H1 (cell line): Measurements from ENCODE around the gene KRT13. TPM values are rescaled to one million over a fixed set of nuclear protein-coding genes. Genes with fewer than 3 reads are reported as not detected.

Experiments used
- CTCF ChIA-PET: fragments of 300-600 bp; sonication (Branson Sonifier 250); formaldehyde crosslinking; loops from one replicate; lab custom pipeline; 2021; ENCODE audit not compliant: partially characterized antibody; lab: Charles Lee
- POLR2A ChIA-PET: fragments of 300-600 bp; sonication (Branson Sonifier 250); formaldehyde crosslinking; loops from one replicate; lab custom pipeline; 2021; ENCODE audit warnings: inconsistent platforms; ENCODE audit not compliant: partially characterized antibody; lab: Charles Lee
- DNase-seq, 2 experiments: peaks; one replicate each; pipeline versions ENCODE4 v3.0.0 to v3.0.0-alpha.2; 2010 to 2022; ENCODE audit warnings: low spot score in 2 of 2, low read depth in 1 of 2, mixed read lengths in 1 of 2
- FAIRE-seq: peaks from 2 replicates; lab custom pipeline; 2011; peaks lifted over from hg19 to GRCh38; lab: Jason Lieb, UNC
- H2AFZ ChIP-seq: 2 replicates; pipeline ENCODE4 v1.8.1; 2012; ENCODE audit warnings: low read length, inconsistent platforms
- H2AK5ac ChIP-seq: 2 replicates; pipeline ENCODE4 v1.6.1; 2013; ENCODE audit warnings: low read depth, low read length
- H2BK120ac ChIP-seq: replicated peaks from 2 replicates; pipeline ENCODE3; 2013; ENCODE audit warnings: low read depth, low read length, inconsistent platforms
- H2BK12ac ChIP-seq: 2 replicates; pipeline ENCODE4 v1.6.1; 2013; ENCODE audit warnings: low read depth, low read length
- H2BK15ac ChIP-seq: 2 replicates; pipeline ENCODE4 v1.6.1; 2013; ENCODE audit warnings: low read length
- H2BK20ac ChIP-seq: 2 replicates; pipeline ENCODE4 v1.6.1; 2013; ENCODE audit warnings: low read length
- H2BK5ac ChIP-seq: 2 replicates; pipeline ENCODE4 v1.6.1; 2013; ENCODE audit warnings: low read depth, low read length
- H3K14ac ChIP-seq: 2 replicates; pipeline ENCODE4 v1.6.1; 2013; ENCODE audit warnings: inconsistent platforms; ENCODE audit not compliant: insufficient read length
- H3K18ac ChIP-seq: 2 replicates; pipeline ENCODE4 v1.6.1; 2013; ENCODE audit warnings: low read length; ENCODE audit errors: extremely low read depth
- H3K23ac ChIP-seq: 2 replicates; pipeline ENCODE4 v1.6.1; 2013; ENCODE audit warnings: inconsistent platforms; ENCODE audit not compliant: insufficient read length
- H3K23me2 ChIP-seq: 2 replicates; pipeline ENCODE4 v1.6.1; 2013; ENCODE audit warnings: low read depth, low read length
- H3K27ac ChIP-seq: 2 replicates; pipeline ENCODE4 v1.6.1; 2011; ENCODE audit warnings: low read depth, low read length, inconsistent platforms
- H3K27me3 ChIP-seq, 4 experiments: replicated peaks in 1 of 4; 1 replicate in 1 of 4; 2 replicates in 3 of 4; pipeline versions ENCODE4 v1.6.1 to v1.8.1; 2011 to 2013; ENCODE audit warnings: low read length in 3 of 4, mild to moderate bottlenecking in 3 of 4, inconsistent platforms in 2 of 4, mixed read lengths in 2 of 4, moderate library complexity in 1 of 4; ENCODE audit not compliant: control insufficient read depth in 3 of 4, insufficient read depth in 3 of 4; ENCODE audit errors: extremely low read depth in 1 of 4
- H3K36me3 ChIP-seq, 4 experiments: 2 replicates each; pipeline versions ENCODE4 v1.6.1 to v1.8.1; 2011 to 2013; ENCODE audit warnings: mild to moderate bottlenecking in 4 of 4, low read length in 3 of 4, moderate library complexity in 2 of 4, control low read depth in 1 of 4, inconsistent platforms in 1 of 4; ENCODE audit not compliant: insufficient read depth in 4 of 4, control insufficient read depth in 2 of 4
- H3K4ac ChIP-seq: replicated peaks from 2 replicates; pipeline ENCODE3; 2013; ENCODE audit warnings: low read length, low read depth, mixed read lengths, inconsistent platforms; ENCODE audit not compliant: insufficient read length
- H3K4me1 ChIP-seq, 4 experiments: replicated peaks in 1 of 4; 1 replicate in 1 of 4; 2 replicates in 3 of 4; pipeline versions ENCODE4 v1.6.1 to v1.8.1; 2011 to 2013; ENCODE audit warnings: low read length in 3 of 4, inconsistent platforms in 2 of 4, mixed read lengths in 1 of 4; ENCODE audit not compliant: insufficient read depth in 4 of 4, control insufficient read depth in 3 of 4
- H3K4me2 ChIP-seq, 2 experiments: 2 replicates each; pipeline versions ENCODE4 v1.6.1 to v1.8.1; 2011 to 2013; ENCODE audit warnings: low read depth in 2 of 2, low read length in 2 of 2, control low read depth in 1 of 2, inconsistent platforms in 1 of 2, mild to moderate bottlenecking in 1 of 2; ENCODE audit not compliant: insufficient read depth in 1 of 2
- H3K4me3 ChIP-seq, 4 experiments: fragments of 200-600, 300-600 bp in 1 of 4; sonication (generic), shearing (Covaris generic), sonication (Bioruptor Twin) in 1 of 4; 2 replicates each; pipeline versions ENCODE4 v1.5.1 to v1.8.1; 2011 to 2016; ENCODE audit warnings: low read length in 4 of 4, low read depth in 3 of 4, control low read depth in 2 of 4, inconsistent platforms in 2 of 4, mild to moderate bottlenecking in 2 of 4, mixed read lengths in 1 of 4, moderate library complexity in 1 of 4; ENCODE audit not compliant: insufficient read depth in 2 of 4; ENCODE audit errors: extremely low read depth in 1 of 4
- H3K56ac ChIP-seq: replicated peaks from 2 replicates; pipeline ENCODE3; 2013; ENCODE audit warnings: low read depth, mild to moderate bottlenecking, mixed read lengths, low read length, inconsistent platforms; ENCODE audit not compliant: insufficient read length
- H3K79me1 ChIP-seq: 2 replicates; pipeline ENCODE4 v1.6.1; 2013; ENCODE audit warnings: low read depth, low read length, control low read depth
- H3K79me2 ChIP-seq, 2 experiments: 2 replicates each; pipeline versions ENCODE4 v1.6.1 to v1.8.1; 2012 to 2013; ENCODE audit warnings: low read length in 2 of 2, mild to moderate bottlenecking in 2 of 2, inconsistent platforms in 1 of 2; ENCODE audit not compliant: insufficient read depth in 2 of 2, control insufficient read depth in 1 of 2
- H3K9ac ChIP-seq, 4 experiments: replicated peaks in 1 of 4; 1 replicate in 1 of 4; 2 replicates in 3 of 4; pipeline versions ENCODE4 v1.6.1 to v1.8.1; 2011 to 2013; ENCODE audit warnings: low read depth in 3 of 4, low read length in 3 of 4, control low read depth in 2 of 4, mild to moderate bottlenecking in 2 of 4, moderate library complexity in 2 of 4, inconsistent platforms in 1 of 4; ENCODE audit errors: extremely low read depth in 1 of 4
- H3K9me3 ChIP-seq, 2 experiments: 2 replicates each; pipeline versions ENCODE4 v1.6.1 to v1.8.1; 2012 to 2013; ENCODE audit warnings: mild to moderate bottlenecking in 2 of 2, moderate library complexity in 2 of 2, control low read depth in 1 of 2, inconsistent platforms in 1 of 2, low read depth in 1 of 2, low read length in 1 of 2, mixed read lengths in 1 of 2; ENCODE audit not compliant: insufficient read depth in 2 of 2
- H4K20me1 ChIP-seq, 2 experiments: replicated peaks in 1 of 2; 2 replicates each; pipeline versions ENCODE3 to v1.8.1; 2011 to 2013; ENCODE audit warnings: inconsistent platforms in 2 of 2, low read length in 2 of 2, mild to moderate bottlenecking in 1 of 2; ENCODE audit not compliant: insufficient read depth in 2 of 2, control insufficient read depth in 1 of 2
- H4K5ac ChIP-seq: 2 replicates; pipeline ENCODE4 v1.6.1; 2013; ENCODE audit warnings: low read length, low read depth, mixed read lengths, inconsistent platforms; ENCODE audit not compliant: insufficient read length
- H4K8ac ChIP-seq: 2 replicates; pipeline ENCODE4 v1.8.0; 2013; ENCODE audit warnings: mild to moderate bottlenecking, moderate library complexity, low read length, inconsistent platforms; ENCODE audit not compliant: insufficient read depth; ENCODE audit errors: extremely low read depth
- H4K91ac ChIP-seq: replicated peaks from 2 replicates; pipeline ENCODE3; 2013; ENCODE audit warnings: low read length, mixed read lengths, inconsistent platforms; ENCODE audit not compliant: insufficient read length
- BCL11A ChIP-seq, 2 experiments: IDR thresholded peaks; one replicate each; pipeline ENCODE4 v1.6.1; 2011; ENCODE audit warnings: low read depth in 2 of 2, low read length in 2 of 2, mild to moderate bottlenecking in 2 of 2
- GABPA ChIP-seq: IDR thresholded peaks from 2 replicates; pipeline ENCODE4 v1.6.1; 2011; ENCODE audit warnings: mild to moderate bottlenecking, low read length, moderate library complexity, borderline replicate concordance; ENCODE audit not compliant: insufficient read depth
- KDM5A ChIP-seq: fragments of 200-600 bp; IDR thresholded peaks from 2 replicates; pipeline ENCODE4 v1.7.1; 2012; ENCODE audit warnings: mild to moderate bottlenecking, low read length, inconsistent platforms, mixed read lengths
- NRF1 ChIP-seq: IDR thresholded peaks from 2 replicates; pipeline ENCODE4 v1.6.1; 2011; ENCODE audit warnings: mild to moderate bottlenecking, low read depth, low read length, improper control_type of control experiment
- SAP30 ChIP-seq: fragments of 300-600 bp; sonication (generic); IDR thresholded peaks from 2 replicates; pipeline ENCODE4 v1.7.1; 2012; ENCODE audit warnings: low read length, moderate library complexity, mild to moderate bottlenecking, inconsistent platforms; ENCODE audit not compliant: insufficient read depth, insufficient replicate concordance
- SIN3A ChIP-seq, 2 experiments: IDR thresholded peaks in 1 of 2; conservative IDR thresholded peaks in 1 of 2; 2 replicates each; pipeline ENCODE4 v1.6.1; 2011 to 2012; ENCODE audit warnings: low read length in 2 of 2, improper control_type of control experiment in 1 of 2, low read depth in 1 of 2, mild to moderate bottlenecking in 1 of 2
- SIX5 ChIP-seq: IDR thresholded peaks from 2 replicates; pipeline ENCODE4 v1.6.1; 2011; ENCODE audit warnings: mild to moderate bottlenecking, low read depth, low read length
- SP4 ChIP-seq: IDR thresholded peaks from 2 replicates; pipeline ENCODE4 v1.6.1; 2012; ENCODE audit warnings: low read length, inconsistent platforms
- SUZ12 ChIP-seq: fragments of 200-600 bp; sonication (generic); IDR thresholded peaks from 2 replicates; pipeline ENCODE4 v1.6.1; 2012; ENCODE audit warnings: mild to moderate bottlenecking, inconsistent platforms, low read length, moderate library complexity, mixed read lengths
- TCF12 ChIP-seq: IDR thresholded peaks from 2 replicates; pipeline ENCODE4 v1.6.1; 2011; ENCODE audit warnings: low read depth, mild to moderate bottlenecking, low read length
- TEAD4 ChIP-seq: IDR thresholded peaks from 2 replicates; pipeline ENCODE4 v1.6.1; 2012; ENCODE audit warnings: low read depth, low read length, inconsistent platforms, mixed read lengths
- WGBS, 2 experiments: shearing (Covaris generic) in 1 of 2; methylation state at CpG; one replicate each; pipeline versions ENCODE4 v1.1.6 to v1.1.7; 2013 to 2015; ENCODE audit warnings: low lambda C conversion rate in 2 of 2, mixed read lengths in 2 of 2, inconsistent platforms in 1 of 2, low coverage in 1 of 2, missing lambda C conversion rate in 1 of 2; ENCODE audit not compliant: insufficient replicate concordance in 2 of 2, insufficient coverage in 1 of 2, insufficient read length in 1 of 2; ENCODE audit errors: extremely low coverage in 1 of 2, missing lambda C conversion rate in 1 of 2; 5-methylcytosine and 5-hydroxymethylcytosine counted together
- polyA plus RNA-seq, 7 experiments: library from polyadenylated mRNA; depleted of rRNA in 3 of 7; stranded (reverse) in 5 of 7; unstranded in 2 of 7; fragments of >200 nt in 5 of 7; fragments of 200-250 nt in 2 of 7; gene quantifications; 1 replicate in 5 of 7; 2 replicates in 1 of 7; 4 replicates in 1 of 7; pipeline versions ENCODE4 v1.2.1 to v1.2.3, GENCODE V29; 2011 to 2013; ENCODE audit warnings: missing spikeins in 2 of 7, mixed read lengths in 2 of 7
- total RNA-seq: library from RNA; stranded (reverse); fragmentation: NEBNext Ultra II Directional; extraction: Animal tissue kit (Norgen Biotek cat#: 25700); gene quantifications from 2 replicates; pipeline ENCODE4 v1.2.1, GENCODE V29; 2021
- TF ChIP-seq, protein P1 (sequence below): IDR thresholded peaks from 2 replicates; pipeline ENCODE4 v1.6.1; 2012; ENCODE audit warnings: low read length, inconsistent platforms

KRT13 gene
- total and polyA plus RNA-seq, 2 of the 8 experiments (the other 6 are each of a cell fraction or from before 2014, with no cell fraction given): 0.09 TPM; not detected in 1

DNA sequence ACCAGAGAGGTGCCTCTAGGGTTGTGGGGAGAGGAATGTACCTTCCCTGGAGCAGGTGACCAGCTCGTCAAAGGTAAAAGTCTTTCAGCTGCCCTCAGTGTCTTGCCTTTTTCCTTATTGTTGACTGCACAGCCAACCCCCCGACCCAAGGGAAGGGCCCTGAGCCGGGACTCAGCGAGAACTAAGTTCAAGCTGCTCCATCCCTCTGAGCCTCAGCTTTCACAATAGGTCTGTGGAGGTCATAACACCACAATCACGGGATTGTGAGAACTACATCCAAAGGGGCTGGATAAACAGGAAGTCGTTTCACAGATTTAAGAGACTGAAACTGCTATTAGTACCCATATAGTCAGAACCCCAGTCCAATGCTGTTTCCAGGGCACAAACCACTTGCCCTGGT is 13.1 kb downstream of the KRT13 start:
- H3K9me3 ChIP-seq: no peaks in the 10 kb centered on the region
- no peak overlapping the region for H3K18ac ChIP-seq
- H3K27me3 ChIP-seq: peaks cover 0 to 3% (median 0%) of the 10 kb centered on the region in 4 experiments; a peak in 2 of 7 replicates
- no peak overlapping the region for H3K27ac ChIP-seq
- CTCF ChIA-PET: interaction anchor here (0.6 to 33.9 kb wide), 13 partner anchors 10 to 629 kb away, joined by 3 to 427 read pairs (median 3); partner anchors contain the start of genes KRT13 and KRT35
- no peak overlapping the region for H4K8ac ChIP-seq
- H3K4me2 ChIP-seq: no peak overlapping the region
- no peak overlapping the region for H2AK5ac ChIP-seq
- no peaks in the 10 kb centered on the region for H4K20me1 ChIP-seq
- H2BK15ac ChIP-seq: no peak overlapping the region
- H2AFZ ChIP-seq: no peak overlapping the region
- H3K14ac ChIP-seq: no peak overlapping the region
- no peak overlapping the region for H2BK5ac ChIP-seq
- no peak overlapping the region for H4K91ac ChIP-seq
- no peak overlapping the region for H3K4me3 ChIP-seq
- H3K56ac ChIP-seq: no peak overlapping the region
- H3K4ac ChIP-seq: no peak overlapping the region
- FAIRE-seq: no peak
- H4K5ac ChIP-seq: no peak overlapping the region
- no peak for DNase-seq
- H3K23me2 ChIP-seq: no peaks in the 10 kb centered on the region
- no peak overlapping the region for H2BK20ac ChIP-seq
- no peaks in the 10 kb centered on the region for H3K79me2 ChIP-seq
- no peak overlapping the region for H3K23ac ChIP-seq
- H2BK12ac ChIP-seq: no peak overlapping the region
- H3K36me3 ChIP-seq: no peaks in the 10 kb centered on the region
- H3K79me1 ChIP-seq: no peaks in the 10 kb centered on the region
- 87% methylated on average over 6 of the region's 6 CpGs; no CpG with 5 or more reads in 1 of the 2 experiments for WGBS, 2 experiments
- no peak overlapping the region for H3K9ac ChIP-seq
- POLR2A ChIA-PET: interaction anchor here (0.8 kb wide), 1 partner anchor 35 kb away, joined by 3 read pairs; no protein-coding TSS in a partner anchor
- peaks cover 0 to 3% (median 0%) of the 10 kb centered on the region in 4 experiments; a peak in 3 of 7 replicates for H3K4me1 ChIP-seq
- H2BK120ac ChIP-seq: no peak overlapping the region
- no peak for TF ChIP-seq SIX5
- TF ChIP-seq SIN3A (conservative IDR thresholded peaks at IDR 0.05 in 1 of 2, IDR thresholded peaks at IDR 0.05 in 1 of 2; ENCODE audit: low read depth in 1 of 2, low read length in 2 of 2): no peak
- no peak for TF ChIP-seq BCL11A (IDR thresholded peaks at IDR 0.05; ENCODE audit: low read depth in 2 of 2, low read length in 2 of 2)
- no peak for TF ChIP-seq SUZ12
- no peak for TF ChIP-seq TCF12
- no peak for TF ChIP-seq KDM5A
- TF ChIP-seq SP4: no peak
- TF ChIP-seq TEAD4: no peak
- no peak for TF ChIP-seq GABPA
- TF ChIP-seq NRF1: no peak
- TF ChIP-seq, protein P1, sequence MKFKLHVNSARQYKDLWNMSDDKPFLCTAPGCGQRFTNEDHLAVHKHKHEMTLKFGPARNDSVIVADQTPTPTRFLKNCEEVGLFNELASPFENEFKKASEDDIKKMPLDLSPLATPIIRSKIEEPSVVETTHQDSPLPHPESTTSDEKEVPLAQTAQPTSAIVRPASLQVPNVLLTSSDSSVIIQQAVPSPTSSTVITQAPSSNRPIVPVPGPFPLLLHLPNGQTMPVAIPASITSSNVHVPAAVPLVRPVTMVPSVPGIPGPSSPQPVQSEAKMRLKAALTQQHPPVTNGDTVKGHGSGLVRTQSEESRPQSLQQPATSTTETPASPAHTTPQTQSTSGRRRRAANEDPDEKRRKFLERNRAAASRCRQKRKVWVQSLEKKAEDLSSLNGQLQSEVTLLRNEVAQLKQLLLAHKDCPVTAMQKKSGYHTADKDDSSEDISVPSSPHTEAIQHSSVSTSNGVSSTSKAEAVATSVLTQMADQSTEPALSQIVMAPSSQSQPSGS: no peak
- no peak for TF ChIP-seq SAP30
